IMR-90 (cell line): ENCODE results near the gene ZNF236.

Experiments
- BHLHE40 ChIP-seq: fragments of 150-350 bp; IDR thresholded peaks from 2 replicates; pipeline ENCODE4 v1.6.1; 2016; ENCODE audit warnings: mild to moderate bottlenecking, low read depth, low read length
- CEBPB ChIP-seq: IDR thresholded peaks from 2 replicates; pipeline ENCODE4 v1.6.1; 2012; ENCODE audit warnings: low read depth, low read length, improper control_type of control experiment
- CHD1 ChIP-seq: IDR thresholded peaks from 2 replicates; pipeline ENCODE4 v1.6.1; 2012; ENCODE audit warnings: low read depth, low read length, improper control_type of control experiment
- FOS ChIP-seq: fragments of 150-350 bp; IDR thresholded peaks from 2 replicates; pipeline ENCODE4 v1.6.1; 2016; ENCODE audit warnings: low read depth, low read length
- MAFK ChIP-seq: IDR thresholded peaks from 2 replicates; pipeline ENCODE4 v1.6.1; 2012; ENCODE audit warnings: low read depth, low read length, improper control_type of control experiment
- MAZ ChIP-seq: IDR thresholded peaks from 2 replicates; pipeline ENCODE4 v1.6.1; 2012; ENCODE audit warnings: low read depth, mild to moderate bottlenecking, low read length, improper control_type of control experiment, moderate library complexity, borderline replicate concordance
- MXI1 ChIP-seq: IDR thresholded peaks from 2 replicates; pipeline ENCODE4 v1.6.1; 2012; ENCODE audit warnings: low read depth, mild to moderate bottlenecking, low read length, moderate library complexity, borderline replicate concordance
- POLR2A ChIP-seq: IDR thresholded peaks from 2 replicates; pipeline ENCODE4 v1.6.1; 2012; ENCODE audit warnings: mild to moderate bottlenecking, low read depth, low read length
- RAD21 ChIP-seq: IDR thresholded peaks from 2 replicates; pipeline ENCODE4 v1.6.1; 2012; ENCODE audit warnings: low read length, improper control_type of control experiment
- SMC3 ChIP-seq: fragments of 150-350 bp; IDR thresholded peaks from 2 replicates; pipeline ENCODE4 v1.6.1; 2016; ENCODE audit warnings: low read depth, mild to moderate bottlenecking, antibody characterized with exemption, low read length, moderate library complexity
- USF2 ChIP-seq: fragments of 150-350 bp; IDR thresholded peaks from 2 replicates; pipeline ENCODE4 v1.6.1; 2017; ENCODE audit warnings: mild to moderate bottlenecking, antibody characterized with exemption, low read length, low read depth
- TF ChIP-seq, protein P1 (sequence below): conservative IDR thresholded peaks from 2 replicates; pipeline ENCODE4 v1.5.1; 2012; ENCODE audit warnings: mild to moderate bottlenecking, low read depth, low read length, improper control_type of control experiment

- TF ChIP-seq RAD21: no peak
- no peak for TF ChIP-seq BHLHE40
- no peak for TF ChIP-seq MAZ
- TF ChIP-seq, protein P1, sequence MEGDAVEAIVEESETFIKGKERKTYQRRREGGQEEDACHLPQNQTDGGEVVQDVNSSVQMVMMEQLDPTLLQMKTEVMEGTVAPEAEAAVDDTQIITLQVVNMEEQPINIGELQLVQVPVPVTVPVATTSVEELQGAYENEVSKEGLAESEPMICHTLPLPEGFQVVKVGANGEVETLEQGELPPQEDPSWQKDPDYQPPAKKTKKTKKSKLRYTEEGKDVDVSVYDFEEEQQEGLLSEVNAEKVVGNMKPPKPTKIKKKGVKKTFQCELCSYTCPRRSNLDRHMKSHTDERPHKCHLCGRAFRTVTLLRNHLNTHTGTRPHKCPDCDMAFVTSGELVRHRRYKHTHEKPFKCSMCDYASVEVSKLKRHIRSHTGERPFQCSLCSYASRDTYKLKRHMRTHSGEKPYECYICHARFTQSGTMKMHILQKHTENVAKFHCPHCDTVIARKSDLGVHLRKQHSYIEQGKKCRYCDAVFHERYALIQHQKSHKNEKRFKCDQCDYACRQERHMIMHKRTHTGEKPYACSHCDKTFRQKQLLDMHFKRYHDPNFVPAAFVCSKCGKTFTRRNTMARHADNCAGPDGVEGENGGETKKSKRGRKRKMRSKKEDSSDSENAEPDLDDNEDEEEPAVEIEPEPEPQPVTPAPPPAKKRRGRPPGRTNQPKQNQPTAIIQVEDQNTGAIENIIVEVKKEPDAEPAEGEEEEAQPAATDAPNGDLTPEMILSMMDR: no peak
- TF ChIP-seq CHD1: no peak
- no peak for TF ChIP-seq POLR2A
- TF ChIP-seq SMC3: no peak
- no peak for TF ChIP-seq MXI1
- no peak for TF ChIP-seq MAFK
- no peak for TF ChIP-seq CEBPB
- TF ChIP-seq USF2: no peak
- TF ChIP-seq FOS: no peak
Observed at GRCh38 chr18:77009675-77010074, 187.3 kb downstream of the ZNF236 start.
